ENCODE results near the gene SH3TC1. TPM values are rescaled to one million over a fixed set of nuclear protein-coding genes. Genes with fewer than 3 reads are reported as not detected.
A peak's percentile ranks its signal among the peaks of the same experiment; 100 is the strongest.

The SH3TC1 gene
- total RNA-seq, 1 donor from 2014 or later, result 0.70 TPM

GRCh38 chr4:8198206-8198905 lies 734 bp upstream of the SH3TC1 start:
- no peaks in the 10 kb centered on the region for H3K36me3 Mint-ChIP-seq (ENCODE audit: unreplicated experiment)
- peaks cover 12% of the 10 kb centered on the region for H3K27me3 Mint-ChIP-seq (ENCODE audit: unreplicated experiment)
- H3K4me1 Mint-ChIP-seq (ENCODE audit: unreplicated experiment), result peaks cover 29% of the 10 kb centered on the region
- H3K9me3 Mint-ChIP-seq (ENCODE audit: unreplicated experiment), result no peaks in the 10 kb centered on the region
- no peak overlapping the region for H3K4me3 Mint-ChIP-seq (ENCODE audit: unreplicated experiment)
- TF ChIP-seq, protein P1, sequence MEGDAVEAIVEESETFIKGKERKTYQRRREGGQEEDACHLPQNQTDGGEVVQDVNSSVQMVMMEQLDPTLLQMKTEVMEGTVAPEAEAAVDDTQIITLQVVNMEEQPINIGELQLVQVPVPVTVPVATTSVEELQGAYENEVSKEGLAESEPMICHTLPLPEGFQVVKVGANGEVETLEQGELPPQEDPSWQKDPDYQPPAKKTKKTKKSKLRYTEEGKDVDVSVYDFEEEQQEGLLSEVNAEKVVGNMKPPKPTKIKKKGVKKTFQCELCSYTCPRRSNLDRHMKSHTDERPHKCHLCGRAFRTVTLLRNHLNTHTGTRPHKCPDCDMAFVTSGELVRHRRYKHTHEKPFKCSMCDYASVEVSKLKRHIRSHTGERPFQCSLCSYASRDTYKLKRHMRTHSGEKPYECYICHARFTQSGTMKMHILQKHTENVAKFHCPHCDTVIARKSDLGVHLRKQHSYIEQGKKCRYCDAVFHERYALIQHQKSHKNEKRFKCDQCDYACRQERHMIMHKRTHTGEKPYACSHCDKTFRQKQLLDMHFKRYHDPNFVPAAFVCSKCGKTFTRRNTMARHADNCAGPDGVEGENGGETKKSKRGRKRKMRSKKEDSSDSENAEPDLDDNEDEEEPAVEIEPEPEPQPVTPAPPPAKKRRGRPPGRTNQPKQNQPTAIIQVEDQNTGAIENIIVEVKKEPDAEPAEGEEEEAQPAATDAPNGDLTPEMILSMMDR (IDR thresholded peaks at IDR 0.05), result no peak
- peak overlapping the region; percentile 53 for H3K27ac Mint-ChIP-seq (ENCODE audit: unreplicated experiment)
- DNase-seq (ENCODE audit: extremely low spot score, unreplicated experiment), result no peak

DNA sequence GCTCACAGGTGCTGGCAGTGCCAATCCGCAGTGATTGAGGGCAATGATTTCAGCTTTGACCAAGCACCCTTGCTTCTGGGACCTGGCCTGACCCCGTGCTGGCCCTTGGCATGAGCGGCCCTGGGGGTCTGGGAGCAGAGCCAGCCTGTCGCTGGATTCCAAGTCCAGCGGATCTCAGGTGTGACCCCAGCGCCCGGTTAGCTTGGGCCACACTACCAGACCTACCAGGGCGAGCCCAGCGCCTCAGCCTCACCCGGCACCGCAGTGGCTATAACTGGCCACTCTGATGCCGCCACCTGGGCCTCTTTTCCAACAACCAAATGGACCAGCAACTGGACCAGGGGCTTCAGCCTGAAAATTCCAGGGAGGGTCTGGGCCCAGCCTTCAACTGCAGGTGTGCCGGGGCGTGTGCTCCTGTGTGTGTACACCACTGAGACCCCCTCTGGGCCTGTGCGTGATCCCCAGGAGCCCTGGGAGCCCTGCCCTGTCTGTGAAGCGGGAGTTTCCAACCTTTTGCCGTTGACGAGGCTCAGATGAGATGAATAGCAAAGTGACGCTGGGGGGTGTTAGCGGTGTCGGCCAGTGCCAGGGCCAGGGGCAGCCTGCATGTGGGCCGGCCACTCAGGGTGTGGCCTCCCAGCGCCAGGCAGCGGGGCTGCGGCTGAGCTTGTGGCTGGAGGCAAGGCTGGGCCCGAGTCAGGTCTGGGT lies 658 bp downstream of the SH3TC1 start:
- no peak for DNase-seq (ENCODE audit: extremely low spot score, unreplicated experiment)
- no peaks in the 10 kb centered on the region for H3K36me3 Mint-ChIP-seq (ENCODE audit: unreplicated experiment)
- H3K4me3 Mint-ChIP-seq (ENCODE audit: unreplicated experiment), result no peak overlapping the region
- TF ChIP-seq, protein P1 (IDR thresholded peaks at IDR 0.05), result no peak
- H3K27me3 Mint-ChIP-seq (ENCODE audit: unreplicated experiment), result peaks cover 12% of the 10 kb centered on the region
- peak overlapping the region; percentile 82 for H3K27ac Mint-ChIP-seq (ENCODE audit: unreplicated experiment)
- H3K9me3 Mint-ChIP-seq (ENCODE audit: unreplicated experiment), result no peaks in the 10 kb centered on the region
- peaks cover 29% of the 10 kb centered on the region for H3K4me1 Mint-ChIP-seq (ENCODE audit: unreplicated experiment)

GRCh38 chr4:8200302-8200975 lies 1.3 kb downstream of the SH3TC1 start:
- no peaks in the 10 kb centered on the region for H3K36me3 Mint-ChIP-seq (ENCODE audit: unreplicated experiment)
- no peak for DNase-seq (ENCODE audit: extremely low spot score, unreplicated experiment)

DNA sequence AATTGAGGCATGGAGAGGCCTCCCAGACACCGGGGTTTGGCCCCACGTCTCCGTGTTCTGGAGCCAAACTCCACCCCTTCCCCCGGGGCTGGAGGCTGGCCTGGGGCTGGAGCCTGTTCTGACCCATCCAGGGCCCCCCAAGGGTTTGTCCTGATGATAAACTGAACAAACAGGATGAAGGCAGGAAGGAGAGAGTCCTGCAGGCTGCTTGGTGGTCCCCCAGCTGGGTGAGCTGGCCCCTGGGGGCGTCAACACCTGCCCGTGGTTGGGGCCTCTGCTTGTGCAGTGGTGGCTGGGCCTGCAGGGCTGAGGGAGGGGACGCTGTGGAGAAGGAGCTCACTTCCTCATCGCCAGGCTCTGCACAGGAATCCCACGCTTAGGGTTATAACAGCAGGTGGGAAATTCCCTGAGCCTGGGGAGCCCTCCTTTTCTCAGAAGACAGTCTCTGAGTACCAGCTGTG lies 2.3 kb downstream of the SH3TC1 start:
- no peaks in the 10 kb centered on the region for H3K36me3 Mint-ChIP-seq (ENCODE audit: unreplicated experiment)
- no peak for DNase-seq (ENCODE audit: extremely low spot score, unreplicated experiment)
- H3K4me3 Mint-ChIP-seq (ENCODE audit: unreplicated experiment), result no peak overlapping the region
- TF ChIP-seq, protein P1 (IDR thresholded peaks at IDR 0.05), result no peak
- peaks cover 29% of the 10 kb centered on the region for H3K4me1 Mint-ChIP-seq (ENCODE audit: unreplicated experiment)
- H3K27me3 Mint-ChIP-seq (ENCODE audit: unreplicated experiment), result peaks cover 2% of the 10 kb centered on the region
- no peak overlapping the region for H3K27ac Mint-ChIP-seq (ENCODE audit: unreplicated experiment)
- no peaks in the 10 kb centered on the region for H3K9me3 Mint-ChIP-seq (ENCODE audit: unreplicated experiment)

More at GRCh38 chr4:8200302-8200975, 1.3 kb downstream of the SH3TC1 start:
- Mint-ChIP-seq H3K27me3 (ENCODE audit: unreplicated experiment) (peaks cover 5% of the 10 kb centered on the region), H3K4me1 (ENCODE audit: unreplicated experiment) (peaks cover 29% of the 10 kb centered on the region), H3K9me3 (ENCODE audit: unreplicated experiment) (no peaks in the 10 kb centered on the region), H3K27ac (ENCODE audit: unreplicated experiment) (peak overlapping the region; percentile 10), H3K4me3 (ENCODE audit: unreplicated experiment) (no peak overlapping the region)
- TF ChIP-seq, protein P1 (IDR thresholded peaks at IDR 0.05), result no peak
